ENCODE data around the gene APOL5.
A peak's percentile ranks its signal among the peaks of the same experiment; 100 is the strongest.
"Not testable (repeated sequence)": the region's sequence is repeated elsewhere in the genome, so short reads cannot be mapped to it uniquely, and the experiment has no call there.

The APOL5 gene

DNA sequence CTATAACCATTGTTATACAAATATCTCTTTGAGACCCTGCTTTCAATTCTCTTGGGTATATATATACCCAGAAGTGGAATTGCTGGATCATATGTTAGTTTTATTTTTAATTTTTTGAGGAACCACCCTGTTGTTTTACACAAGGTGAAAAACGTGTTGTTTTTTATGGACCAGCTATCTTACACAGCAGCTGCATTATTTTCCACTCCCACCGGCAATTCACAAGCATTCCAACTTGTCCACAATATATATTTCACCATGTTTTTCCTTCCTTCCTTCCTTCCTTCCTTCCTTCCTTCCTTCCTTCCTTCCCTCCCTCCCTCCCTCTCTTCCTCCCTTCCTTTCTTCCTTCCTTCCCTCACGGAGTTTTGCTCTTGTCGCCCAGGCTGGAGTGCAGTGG is 6.3 kb upstream of the APOL5 start:
- DNase-seq: no peak

GRCh38 chr22:35712672-35713071 is 5.0 kb upstream of the APOL5 start:
- DNase-seq: no peak

DNA sequence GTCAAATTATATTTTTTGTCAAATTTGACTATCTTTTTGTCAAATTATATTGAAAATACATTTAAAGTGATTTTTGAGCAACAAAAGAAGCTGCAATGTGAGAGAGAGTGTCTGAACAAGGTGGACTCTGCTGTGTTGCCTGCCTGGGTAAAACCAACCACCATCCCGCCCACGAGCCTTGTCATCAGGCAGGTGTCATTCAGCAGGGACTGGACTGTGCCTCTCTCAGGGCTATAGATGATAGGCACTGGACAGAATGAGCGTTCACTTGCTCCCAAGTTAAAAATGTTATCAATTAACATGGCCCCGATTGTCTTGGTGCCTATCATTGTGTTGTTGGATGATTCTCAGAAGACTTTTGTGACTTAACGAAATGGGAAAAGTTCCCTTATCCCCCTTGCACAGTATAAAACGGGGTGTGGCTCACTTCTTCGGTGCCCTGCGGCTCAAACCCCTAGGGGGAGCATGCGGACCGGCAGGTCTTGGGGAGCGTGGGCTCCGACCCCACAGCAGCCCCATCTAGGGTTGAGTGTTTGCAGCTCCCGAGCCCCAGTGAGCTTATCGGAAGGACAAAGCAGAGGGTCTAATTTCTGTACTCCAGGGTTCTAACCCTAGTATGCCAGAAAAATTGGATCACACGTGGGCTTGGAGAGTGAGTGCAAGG is 1.7 kb downstream of the APOL5 start:
- DNase-seq: no peak

GRCh38 chr22:35721960-35722359 is 4.3 kb downstream of the APOL5 start:
- DNase-seq: no peak

GRCh38 chr22:35725521-35725920 is 7.8 kb downstream of the APOL5 start:
- DNase-seq: no peak

DNA sequence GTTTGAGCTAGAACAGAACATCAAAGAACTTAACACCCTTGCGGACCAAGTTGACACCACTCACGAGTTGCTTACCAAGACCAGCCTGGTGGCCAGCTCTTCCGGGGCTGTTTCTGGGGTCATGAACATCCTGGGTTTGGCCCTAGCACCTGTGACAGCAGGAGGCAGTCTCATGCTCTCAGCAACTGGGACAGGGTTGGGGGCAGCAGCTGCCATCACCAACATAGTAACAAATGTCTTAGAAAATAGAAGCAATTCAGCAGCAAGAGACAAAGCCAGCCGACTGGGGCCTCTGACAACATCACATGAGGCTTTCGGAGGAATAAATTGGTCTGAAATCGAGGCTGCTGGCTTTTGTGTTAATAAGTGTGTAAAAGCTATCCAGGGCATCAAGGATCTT is 8.7 kb downstream of the APOL5 start:
- DNase-seq: peak in 3 of 58 donors; percentile 6 to 17 (median 11)

- no peak for DNase-seq
Observed at GRCh38 chr22:35726933-35727332, 9.3 kb downstream of the APOL5 start.

GRCh38 chr22:35727436-35727835 is 9.8 kb downstream of the APOL5 start:
- DNase-seq: no peak

DNA sequence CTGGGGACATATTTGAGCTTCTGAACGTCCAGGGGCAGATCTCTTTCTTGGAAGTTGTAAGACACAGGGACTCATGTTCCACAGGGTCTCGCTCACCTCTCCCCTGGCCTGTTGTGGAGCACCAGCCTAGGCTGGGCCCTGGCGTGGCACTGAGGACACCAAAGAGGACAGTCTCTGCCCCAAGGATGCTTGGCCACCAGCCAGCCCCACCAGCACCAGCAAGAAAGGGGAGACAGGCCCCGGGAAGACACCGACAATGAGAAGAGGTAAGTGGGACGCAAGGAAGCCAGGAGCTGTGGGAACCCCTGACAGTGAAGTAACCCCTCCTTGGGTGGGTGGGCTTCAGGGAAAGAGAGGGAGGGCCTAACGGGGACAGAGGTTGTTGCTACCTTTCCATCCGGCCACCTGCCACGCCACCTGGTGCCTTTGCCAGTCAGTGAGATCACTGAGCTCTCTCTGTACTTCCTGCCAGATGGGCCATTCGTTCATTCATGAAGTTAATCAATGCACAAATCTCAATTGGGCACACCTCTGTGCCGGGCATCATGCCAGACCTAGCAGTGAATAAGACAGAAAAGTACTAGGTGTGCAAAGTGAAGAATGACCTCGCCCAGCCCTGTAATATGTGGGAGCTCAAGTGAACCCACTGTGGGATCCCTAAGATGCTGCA is 11.1 kb downstream of the APOL5 start:
- DNase-seq: no peak

DNA sequence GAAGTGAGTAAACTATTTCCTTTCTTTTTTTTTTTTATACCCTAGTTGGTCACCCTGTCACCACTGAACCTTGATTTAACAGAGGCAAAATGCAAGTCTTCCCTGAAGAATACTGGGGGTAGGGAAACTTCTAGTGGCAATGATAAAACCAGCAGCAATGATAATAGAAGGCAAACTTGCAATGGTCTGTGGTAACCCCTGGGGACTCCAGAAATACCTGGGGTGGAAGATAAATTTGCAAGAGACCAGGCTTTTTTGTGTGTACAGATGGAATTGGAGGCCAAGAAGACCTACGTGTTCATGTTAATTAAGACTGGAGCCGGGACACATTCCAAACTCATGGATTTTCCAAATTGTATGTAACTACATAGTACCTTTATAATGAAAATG is 11.6 kb downstream of the APOL5 start:
- DNase-seq: no peak

- no peak for DNase-seq
Observed at GRCh38 chr22:35731321-35731720, 13.6 kb downstream of the APOL5 start.

- no peak for DNase-seq
Observed at GRCh38 chr22:35732116-35732515, 14.4 kb downstream of the APOL5 start.

- DNase-seq: no peak
Observed at GRCh38 chr22:35733036-35733435, 15.4 kb downstream of the APOL5 start.

DNA sequence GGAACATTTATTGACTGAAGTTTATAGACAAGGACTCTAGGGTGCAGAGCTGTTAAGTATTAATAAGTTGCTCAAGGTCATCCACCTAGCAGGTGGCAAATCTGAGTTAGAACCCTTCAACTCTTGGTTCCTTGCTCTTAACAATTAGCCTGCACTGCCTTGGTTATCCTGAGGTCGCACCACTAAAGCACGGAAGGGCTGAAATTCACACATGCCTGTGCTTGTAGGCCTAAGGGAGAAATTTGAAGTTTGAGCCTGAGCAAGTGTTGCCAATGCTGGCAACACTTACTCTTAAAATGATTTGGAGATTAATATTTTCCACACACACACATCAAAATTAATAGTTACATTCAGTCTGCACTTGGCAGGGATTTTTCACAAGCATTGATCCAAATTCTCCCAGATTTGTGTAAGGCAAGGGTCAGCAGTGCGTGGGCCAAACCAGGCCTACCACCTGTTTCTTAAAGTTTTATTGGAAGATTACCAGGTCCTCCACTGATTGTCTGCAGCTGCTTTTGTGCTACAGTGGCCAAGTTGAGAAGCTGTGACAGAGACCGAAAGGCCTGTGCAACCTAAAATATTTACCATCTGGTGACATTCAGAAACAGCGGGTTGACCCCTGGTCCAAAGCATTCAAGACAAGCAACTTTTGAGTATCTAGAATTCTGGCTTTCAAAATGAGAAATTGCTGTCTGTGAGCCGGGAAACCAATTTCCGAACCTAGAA is 16.3 kb downstream of the APOL5 start:
- no peak for DNase-seq

- DNase-seq: no peak
Observed at GRCh38 chr22:35734517-35734827, 16.8 kb downstream of the APOL5 start.

- DNase-seq: no peak
Observed at GRCh38 chr22:35735542-35735941, 17.9 kb downstream of the APOL5 start.

- no peak for DNase-seq
Observed at GRCh38 chr22:35736166-35736565, 18.5 kb downstream of the APOL5 start.

DNA sequence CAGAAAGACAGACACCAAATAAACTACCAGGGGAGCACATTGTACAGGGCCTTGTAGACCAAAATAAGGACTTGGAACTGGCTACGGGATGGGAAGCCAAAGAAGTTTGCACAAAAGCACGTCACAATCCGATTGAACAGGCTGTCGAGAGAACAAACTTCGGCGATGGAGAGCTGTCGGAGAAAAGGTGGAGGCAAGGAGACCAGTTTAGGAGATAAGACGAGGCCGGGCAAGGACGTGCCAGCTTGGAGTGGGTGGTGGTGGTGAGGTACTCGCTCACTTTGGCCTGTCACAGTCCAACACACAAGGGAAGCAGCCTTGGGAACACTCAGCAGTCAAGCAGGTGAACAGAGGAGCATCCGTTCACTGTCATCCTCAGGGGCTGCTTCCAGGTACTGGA is 19.0 kb downstream of the APOL5 start:
- no peak for DNase-seq

GRCh38 chr22:35737886-35738285 is 20.2 kb downstream of the APOL5 start:
- DNase-seq: not testable (repeated sequence)

GRCh38 chr22:35739076-35739930 is 21.6 kb downstream of the APOL5 start:
- no peak for DNase-seq

DNA sequence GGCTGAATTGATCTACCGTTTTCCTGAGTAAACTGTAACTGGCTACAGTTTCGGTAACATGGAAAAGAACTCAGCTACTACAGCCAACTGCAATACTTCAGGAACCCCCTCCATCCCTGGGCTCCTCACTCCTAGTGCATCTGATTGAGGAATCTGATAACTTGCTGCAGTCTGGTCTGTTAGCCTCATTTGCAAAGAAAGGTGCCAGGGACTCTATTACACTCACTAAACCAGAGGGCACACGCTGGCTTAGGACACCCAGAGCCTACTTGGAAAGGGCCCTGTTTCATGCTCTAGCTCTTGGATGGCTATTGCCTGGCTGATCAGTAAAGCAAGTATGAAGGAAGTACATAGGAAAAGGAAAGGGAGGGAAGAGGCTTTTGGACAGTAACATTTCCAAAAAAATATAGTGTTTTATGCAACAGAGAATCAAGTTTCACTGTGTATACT is 22.3 kb downstream of the APOL5 start:
- no peak for DNase-seq

- no peak for DNase-seq
Observed at GRCh38 chr22:35740616-35741015, 22.9 kb downstream of the APOL5 start.
